Activated T-helper 1 cell treated with anti-CD3 and anti-CD28 coated beads, Interleukin-12 subunit alpha, Interleukin-12 subunit beta, Interleukin-2, Interleukin-4 antibody, amounts not matched to agents 30 ng/mL and 10 ng/mL and 1 ng/mL, durations not matched to agents 14 hours and 24 hours and 36 hours (primary cell): ENCODE results near the gene TRAPPC2L. TPM values are rescaled to one million over a fixed set of nuclear protein-coding genes. Genes with fewer than 3 reads are reported as not detected.

Source experiments
- DNase-seq: peaks from one replicate; pipeline ENCODE4 v3.0.0; 2021; ENCODE audit warnings: low spot score
- H3K27ac Mint-ChIP-seq: one replicate; pipeline ENCODE4 v1.8.0; 2021; ENCODE audit warnings: mild to moderate bottlenecking, mixed read lengths
- H3K27me3 Mint-ChIP-seq: one replicate; pipeline ENCODE4 v1.8.0; 2022; ENCODE audit warnings: mild to moderate bottlenecking, moderate library complexity, mixed read lengths; ENCODE audit not compliant: insufficient read depth
- H3K36me3 Mint-ChIP-seq: one replicate; pipeline ENCODE4 v1.8.0; 2021; ENCODE audit warnings: low read depth, mixed read lengths
- H3K4me1 Mint-ChIP-seq: one replicate; pipeline ENCODE4 v1.8.0; 2021; ENCODE audit warnings: low read depth, mixed read lengths
- H3K4me3 Mint-ChIP-seq: one replicate; pipeline ENCODE4 v1.8.0; 2021; ENCODE audit warnings: mild to moderate bottlenecking, moderate library complexity, mixed read lengths
- H3K9me3 Mint-ChIP-seq: one replicate; pipeline ENCODE4 v1.8.0; 2021; ENCODE audit warnings: mixed read lengths
- intact Hi-C: fragments of 100-400 bp; cut with micrococcal nuclease; formaldehyde crosslinking; loops from one replicate; pipeline ENCODE4 v1.15.1; 2024
- total RNA-seq: library from RNA; stranded (reverse); gene quantifications from 2 replicates; pipeline ENCODE4 v1.2.3, GENCODE V29; 2022

Gene TRAPPC2L
- total RNA-seq, 1 donor from 2014 or later: 65.4 TPM

GRCh38 chr16:88847654-88848053 lies 9.3 kb upstream of the TRAPPC2L start:
- no peak for DNase-seq
- intact Hi-C loops: no loop called here
- Mint-ChIP-seq H3K9me3 (no peaks in the 10 kb centered on the region), H3K27ac (no peak overlapping the region), H3K4me3 (no peak overlapping the region), H3K36me3 (no peaks in the 10 kb centered on the region), H3K4me1 (no peaks in the 10 kb centered on the region), H3K27me3 (no peaks in the 10 kb centered on the region)

- Mint-ChIP-seq H3K27ac (no peak overlapping the region), H3K4me3 (no peak overlapping the region), H3K27me3 (no peaks in the 10 kb centered on the region), H3K36me3 (no peaks in the 10 kb centered on the region), H3K9me3 (no peaks in the 10 kb centered on the region), H3K4me1 (no peaks in the 10 kb centered on the region)
- intact Hi-C loops: no loop called here
- DNase-seq: no peak
Measured at GRCh38 chr16:88848557-88848956, 8.4 kb upstream of the TRAPPC2L start.

- Mint-ChIP-seq H3K27ac (no peak overlapping the region), H3K9me3 (no peaks in the 10 kb centered on the region), H3K4me1 (peaks cover 13% of the 10 kb centered on the region), H3K27me3 (no peaks in the 10 kb centered on the region), H3K4me3 (no peak overlapping the region), H3K36me3 (no peaks in the 10 kb centered on the region)
- intact Hi-C loops: no loop called here
- DNase-seq: no peak
Measured at GRCh38 chr16:88850531-88851199, 6.3 kb upstream of the TRAPPC2L start.

DNA sequence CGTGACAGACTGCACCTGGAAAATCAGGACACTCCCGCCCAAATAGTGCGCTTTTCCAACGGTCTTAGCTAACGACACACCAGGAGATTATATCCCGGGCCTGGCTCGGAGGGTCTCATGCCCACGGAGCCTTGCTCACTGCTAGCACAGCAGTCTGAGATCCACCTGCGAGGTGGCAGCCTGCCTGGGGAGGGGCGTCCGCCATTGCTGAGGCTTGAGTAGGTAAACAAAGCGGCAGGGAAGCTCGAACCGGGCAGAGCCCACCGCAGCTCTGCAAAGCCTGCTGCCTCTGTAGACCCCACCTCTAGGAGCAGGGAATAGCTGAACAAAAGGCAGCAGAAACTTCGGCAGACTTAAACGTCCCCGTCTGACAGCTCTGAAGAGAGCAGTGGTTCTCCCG lies 5.3 kb upstream of the TRAPPC2L start:
- Mint-ChIP-seq H3K4me3 (no peak overlapping the region), H3K27ac (no peak overlapping the region), H3K36me3 (no peaks in the 10 kb centered on the region), H3K27me3 (no peaks in the 10 kb centered on the region), H3K9me3 (no peaks in the 10 kb centered on the region), H3K4me1 (peaks cover 13% of the 10 kb centered on the region)
- no peak for DNase-seq
- intact Hi-C loops: no loop called here

DNA sequence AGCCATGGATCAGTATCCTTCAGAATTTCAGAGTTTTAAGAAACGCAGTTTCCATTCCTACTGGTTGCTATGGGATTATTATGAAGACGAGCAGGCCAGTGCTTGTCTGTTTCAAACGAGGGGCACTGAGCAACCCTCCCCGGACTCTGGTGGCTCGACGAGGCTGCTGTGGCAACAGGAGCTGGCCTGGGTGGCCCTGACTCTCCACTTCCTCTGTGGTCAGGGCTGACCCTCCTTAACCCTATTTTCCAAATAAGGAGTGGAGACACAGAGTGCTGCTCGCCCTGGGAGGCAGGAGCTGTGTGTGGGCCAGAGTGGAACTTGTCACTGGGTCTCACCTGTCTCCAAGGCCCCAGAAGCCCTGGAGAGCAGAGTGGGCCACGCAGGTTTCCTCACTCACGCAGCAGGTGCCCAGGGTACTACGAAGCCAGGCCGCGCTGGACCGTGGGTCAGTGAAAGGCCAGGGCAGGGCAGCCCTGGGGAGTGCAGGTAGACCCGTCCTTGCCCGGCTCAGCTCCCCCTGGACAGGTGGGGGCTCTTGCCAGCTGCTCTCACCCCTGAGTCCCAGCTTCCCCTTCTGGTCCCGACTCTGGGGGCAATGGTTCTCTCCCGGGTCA lies 3.5 kb upstream of the TRAPPC2L start:
- H3K4me1 Mint-ChIP-seq: peaks cover 22% of the 10 kb centered on the region
- H3K36me3 Mint-ChIP-seq: peaks cover 2% of the 10 kb centered on the region
- intact Hi-C loops: no loop called here
- DNase-seq: no peak
- H3K9me3 Mint-ChIP-seq: no peaks in the 10 kb centered on the region
- H3K27me3 Mint-ChIP-seq: no peaks in the 10 kb centered on the region
- H3K4me3 Mint-ChIP-seq: no peak overlapping the region
- H3K27ac Mint-ChIP-seq: no peak overlapping the region

- Mint-ChIP-seq H3K36me3 (peaks cover 2% of the 10 kb centered on the region), H3K4me1 (peaks cover 25% of the 10 kb centered on the region), H3K27me3 (no peaks in the 10 kb centered on the region), H3K27ac (no peak overlapping the region), H3K9me3 (no peaks in the 10 kb centered on the region), H3K4me3 (peak overlapping the region; percentile 84)
- DNase-seq: no peak
- intact Hi-C loops: loop anchor here (5.0 kb wide), 2 partner anchors 192 to 243 kb away; partner anchors contain the start of gene MVD
Measured at GRCh38 chr16:88854306-88855111, 2.4 kb upstream of the TRAPPC2L start.

GRCh38 chr16:88855176-88855575 lies 1.8 kb upstream of the TRAPPC2L start:
- Mint-ChIP-seq H3K9me3 (no peaks in the 10 kb centered on the region), H3K4me1 (peaks cover 25% of the 10 kb centered on the region), H3K27me3 (no peaks in the 10 kb centered on the region), H3K4me3 (peak overlapping the region; percentile 84), H3K27ac (peak overlapping the region; percentile 27), H3K36me3 (peaks cover 2% of the 10 kb centered on the region)
- no peak for DNase-seq
- intact Hi-C loops: loop anchor here (5.0 kb wide), 2 partner anchors 193 to 242 kb away; partner anchors contain the start of gene MVD

GRCh38 chr16:88855736-88856121 lies 1.2 kb upstream of the TRAPPC2L start:
- no peak overlapping the region for H3K27ac Mint-ChIP-seq
- no peaks in the 10 kb centered on the region for H3K9me3 Mint-ChIP-seq
- H3K4me3 Mint-ChIP-seq: peak overlapping the region; percentile 81
- H3K27me3 Mint-ChIP-seq: no peaks in the 10 kb centered on the region
- intact Hi-C loops: loop anchor here (2.0 to 5.0 kb wide), 6 partner anchors 53 to 635 kb away; partner anchors contain the start of genes ANKRD11, CDT1, MVD and ZFPM1
- peaks cover 4% of the 10 kb centered on the region for H3K36me3 Mint-ChIP-seq
- peaks cover 25% of the 10 kb centered on the region for H3K4me1 Mint-ChIP-seq
- no peak for DNase-seq

DNA sequence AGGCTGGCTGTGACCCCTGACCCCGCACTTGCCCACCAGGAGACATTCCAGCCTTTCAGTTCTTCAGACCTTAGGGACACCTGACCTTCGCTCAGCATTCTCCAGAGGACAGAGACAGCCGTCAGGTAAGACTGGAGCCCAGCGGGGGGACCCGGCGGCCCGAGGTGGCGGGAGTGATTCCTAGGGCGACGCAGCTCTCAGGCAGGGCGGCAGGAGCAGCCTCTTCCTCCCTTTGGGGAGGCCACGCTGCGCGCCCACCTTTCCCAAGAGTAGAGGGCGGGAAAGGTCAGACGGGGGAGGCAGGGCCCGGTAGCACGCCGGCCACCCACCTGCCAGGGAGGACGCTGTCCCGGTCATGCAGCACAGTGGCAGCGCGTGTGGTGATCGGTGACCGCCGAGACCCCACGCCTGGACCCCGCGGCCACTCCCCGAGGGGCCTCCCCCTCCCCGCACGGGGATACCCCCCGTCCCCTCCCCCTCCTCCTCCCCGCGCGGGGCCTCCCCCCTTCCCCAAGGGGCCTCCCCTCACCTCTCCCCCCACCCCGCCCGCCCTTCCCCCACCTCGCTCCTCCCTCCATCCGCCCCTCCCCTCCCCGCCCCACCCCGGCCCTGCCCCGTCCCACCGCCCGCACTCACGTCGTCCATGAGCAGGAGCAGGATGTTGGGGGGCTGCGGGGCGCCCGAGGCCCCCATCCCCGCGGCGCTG lies 652 bp upstream of the TRAPPC2L start:
- no peak for DNase-seq
- Mint-ChIP-seq H3K27ac (no peak overlapping the region), H3K36me3 (peaks cover 8% of the 10 kb centered on the region), H3K4me3 (peak overlapping the region; percentile 96), H3K9me3 (no peaks in the 10 kb centered on the region), H3K27me3 (no peaks in the 10 kb centered on the region), H3K4me1 (peaks cover 25% of the 10 kb centered on the region)
- intact Hi-C loops: loop anchor here (2.0 to 5.0 kb wide), 6 partner anchors 53 to 635 kb away; partner anchors contain the start of genes ANKRD11, CDT1, MVD and ZFPM1

GRCh38 chr16:88857728-88858339 lies 907 bp downstream of the TRAPPC2L start:
- intact Hi-C loops: loop anchor here (1.0 to 5.0 kb wide), 15 partner anchors 42 to 633 kb away; partner anchors contain the start of genes ANKRD11, CDH15, CDT1 and CTU2
- DNase-seq: peak; percentile 64
- peak overlapping the region; percentile 88 for H3K27ac Mint-ChIP-seq
- no peaks in the 10 kb centered on the region for H3K27me3 Mint-ChIP-seq
- peak overlapping the region; percentile 96 for H3K4me3 Mint-ChIP-seq
- H3K36me3 Mint-ChIP-seq: peaks cover 8% of the 10 kb centered on the region
- no peaks in the 10 kb centered on the region for H3K9me3 Mint-ChIP-seq
- H3K4me1 Mint-ChIP-seq: peaks cover 25% of the 10 kb centered on the region

DNA sequence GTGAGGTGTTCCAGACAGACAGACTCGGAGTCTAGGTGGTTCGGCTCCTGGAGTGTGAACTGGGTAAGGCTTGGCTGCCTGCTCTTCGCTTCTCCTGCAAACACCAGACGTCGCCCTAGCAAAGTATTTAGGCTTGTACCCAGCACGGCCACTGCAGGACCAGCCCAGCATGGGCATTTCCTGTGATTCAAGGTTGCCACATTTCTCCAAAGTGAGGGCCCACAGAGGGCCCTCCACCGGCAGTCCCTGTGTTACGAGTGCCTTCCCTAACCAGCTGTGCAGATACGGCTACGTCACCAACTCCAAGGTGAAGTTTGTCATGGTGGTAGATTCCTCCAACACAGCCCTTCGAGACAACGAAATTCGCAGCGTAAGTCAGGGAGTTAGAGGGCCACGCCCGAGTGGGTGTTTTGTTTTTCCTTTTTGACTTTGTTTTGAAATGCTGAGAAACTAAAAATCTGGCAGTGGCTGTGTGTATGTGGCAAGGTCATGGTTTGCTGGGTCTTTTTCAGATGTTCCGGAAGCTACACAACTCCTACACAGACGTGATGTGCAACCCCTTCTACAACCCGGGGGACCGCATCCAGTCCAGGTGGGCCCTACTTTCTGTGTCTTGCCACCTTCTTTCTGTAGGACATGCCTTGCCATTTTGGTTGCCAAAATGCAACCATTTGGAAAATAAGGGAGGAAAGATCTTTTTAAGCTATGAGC lies 2.6 kb downstream of the TRAPPC2L start:
- no peaks in the 10 kb centered on the region for H3K27me3 Mint-ChIP-seq
- no peak overlapping the region for H3K27ac Mint-ChIP-seq
- intact Hi-C loops: loop anchor here (5.0 kb wide), 2 partner anchors 197 to 238 kb away; partner anchors contain the start of gene MVD

More for the DNA sequence above, 2.6 kb downstream of the TRAPPC2L start:
- no peak for DNase-seq
- peak overlapping the region; percentile 19 for H3K4me3 Mint-ChIP-seq
- peaks cover 8% of the 10 kb centered on the region for H3K36me3 Mint-ChIP-seq
- no peaks in the 10 kb centered on the region for H3K9me3 Mint-ChIP-seq
- peaks cover 23% of the 10 kb centered on the region for H3K4me1 Mint-ChIP-seq
